Spleen (tissue), 11 donors: ENCODE data around the gene TSPAN14. TPM values are rescaled to one million over a fixed set of nuclear protein-coding genes. Genes with fewer than 3 reads are reported as not detected.

Experiments used
- DNase-seq: peaks from one replicate; pipeline ENCODE4 v3.0.0-alpha.2; 2020
- H3K27ac ChIP-seq, 8 donors: fragments of 200-600 bp; sonication (generic) in 7 of 8; 1 replicate in 4 of 8; 2 replicates in 4 of 8; pipeline versions ENCODE4 v1.5.0 to v1.8.0; 2016 to 2021; ENCODE audit warnings: inconsistent platforms in 4 of 8, mild to moderate bottlenecking in 4 of 8, moderate library complexity in 1 of 8
- H3K27me3 ChIP-seq, 7 donors: fragments of 200-600 bp; sonication (generic) in 6 of 7; replicated peaks in 1 of 7; 1 replicate in 4 of 7; 2 replicates in 3 of 7; pipeline versions ENCODE4 v1.5.0 to v1.8.0; 2016 to 2021; ENCODE audit warnings: inconsistent platforms in 3 of 7, mild to moderate bottlenecking in 1 of 7
- H3K36me3 ChIP-seq, 6 donors: fragments of 200-600 bp; sonication (generic) in 5 of 6; 1 replicate in 4 of 6; 2 replicates in 2 of 6; pipeline versions ENCODE4 v1.5.0 to v1.8.0; 2016 to 2021; ENCODE audit warnings: inconsistent platforms in 2 of 6
- H3K4me1 ChIP-seq, 6 donors: fragments of 200-600 bp; sonication (generic) in 5 of 6; 1 replicate in 3 of 6; 2 replicates in 3 of 6; pipeline versions ENCODE4 v1.5.0 to v1.8.0; 2016 to 2021; ENCODE audit warnings: inconsistent platforms in 3 of 6
- H3K4me3 ChIP-seq, 8 donors: fragments of 200-600 bp; sonication (generic) in 7 of 8; 1 replicate in 4 of 8; 2 replicates in 4 of 8; pipeline versions ENCODE4 v1.5.0 to v1.8.0; 2016 to 2021; ENCODE audit warnings: inconsistent platforms in 4 of 8, mild to moderate bottlenecking in 4 of 8, moderate library complexity in 2 of 8
- H3K9me3 ChIP-seq, 8 donors: fragments of 200-600 bp; sonication (generic) in 7 of 8; 1 replicate in 4 of 8; 2 replicates in 4 of 8; pipeline versions ENCODE4 v1.5.0 to v1.8.0; 2016 to 2021; ENCODE audit warnings: inconsistent platforms in 4 of 8
- POLR2A ChIP-seq, 3 donors: fragments of 450-650 bp; IDR thresholded peaks; one replicate each; pipeline ENCODE4 v1.5.1; 2017; ENCODE audit warnings: antibody characterized with exemption in 3 of 3, mild to moderate bottlenecking in 1 of 3
- POLR2AphosphoS5 ChIP-seq, 3 donors: sonication (generic); formaldehyde crosslinking; IDR thresholded peaks; one replicate each; pipeline ENCODE4 v1.5.1; 2017; ENCODE audit warnings: antibody characterized with exemption in 3 of 3
- WGBS, 5 donors: extraction: QIAGEN DNeasy Blood & Tissue Kit in 3 of 5; methylation state at CpG; one replicate each; pipeline versions ENCODE4 v1.1.5 to v1.1.7; 2013 to 2018; 5-methylcytosine and 5-hydroxymethylcytosine counted together
- intact Hi-C: fragments of 100-400 bp; cut with DNase I; formaldehyde crosslinking; loops from one replicate; pipeline ENCODE4 v1.15.0; 2023; ENCODE audit warnings: low total_unique reads
- polyA plus RNA-seq, 3 donors: library from polyadenylated mRNA; stranded (reverse); fragments of 200-250 nt; gene quantifications; one replicate each; pipeline ENCODE4 v1.2.1, GENCODE V29; 2013
- total RNA-seq, 7 donors: library from RNA; depleted of rRNA in 3 of 7; stranded (reverse); fragments of >200 nt in 3 of 7; fragmentation: NEBNext Ultra II Directional in 4 of 7; extraction: Animal tissue kit (Norgen Biotek cat#: 25700) in 4 of 7; gene quantifications; one replicate each; pipeline versions ENCODE4 v1.1.0 to v1.2.1, GENCODE V29; 2016 to 2021
- TF ChIP-seq, protein P1 (sequence below), 11 experiments: fragments of 200-600 bp in 7 of 11; fragments of 450-650 bp in 4 of 11; sonication (generic) in 4 of 11; IDR thresholded peaks in 8 of 11; conservative IDR thresholded peaks in 3 of 11; 1 replicate in 7 of 11; 2 replicates in 4 of 11; pipeline versions ENCODE4 v1.4.0 to v1.8.0; 2016 to 2021; ENCODE audit warnings: antibody characterized with exemption in 11 of 11, inconsistent platforms in 4 of 11, mild to moderate bottlenecking in 1 of 11
- donor health status: healthy with polysubstance abuse.
- donor health status: DM: no; HTN: no; CAD: no; lungs with moderate emphysema.
- donor health status: DM: no; HTN: no; CAD: no.
- donor health status: Bipolar disorder and iron deficiency.
- donor health status: healthy.
- donor health status: DM: no; HTN: no; CAD: no.
- donor health status: DM: yes; HTN: yes; CAD: no.

The TSPAN14 gene
- total and polyA plus RNA-seq, 10 donors = 13.3 to 172 (median 108) TPM

DNA sequence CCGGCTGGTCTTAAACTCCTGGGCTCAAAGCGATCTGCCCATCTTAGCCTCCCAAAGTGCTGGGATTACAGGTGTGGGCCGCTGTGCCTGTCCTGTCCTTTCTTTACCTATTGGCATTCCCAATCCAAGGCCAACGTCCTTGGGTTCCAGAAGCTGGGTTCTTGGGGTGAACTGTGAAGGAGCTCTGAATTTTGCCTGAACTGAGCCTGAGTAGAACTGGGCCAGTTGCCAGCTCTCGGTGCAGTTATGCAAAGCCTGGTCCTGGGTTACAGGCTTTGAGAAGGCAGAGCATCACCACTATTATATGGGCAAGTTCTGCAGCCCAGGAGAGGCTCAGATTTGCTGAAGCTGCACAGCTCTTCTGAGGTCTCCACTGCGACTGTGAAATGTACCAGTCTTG is 59.0 kb downstream of the TSPAN14 start:
- Histone ChIP-seq H3K27me3 (no peaks in the 10 kb centered on the region), H3K27ac (no peak overlapping the region), H3K4me3 (no peak overlapping the region), H3K4me1 (peaks cover 0 to 69% (median 44%) of the 10 kb centered on the region in 6 donors), H3K9me3 (no peaks in the 10 kb centered on the region), H3K36me3 (peaks cover 4 to 100% (median 87%) of the 10 kb centered on the region in 6 donors)
- WGBS, 5 donors = 95 to 99% (median 99%) methylated on average over 6 of the region's 6 CpGs
- intact Hi-C loops = no loop called here
- peak; percentile 36 for DNase-seq
- TF ChIP-seq, protein P1, sequence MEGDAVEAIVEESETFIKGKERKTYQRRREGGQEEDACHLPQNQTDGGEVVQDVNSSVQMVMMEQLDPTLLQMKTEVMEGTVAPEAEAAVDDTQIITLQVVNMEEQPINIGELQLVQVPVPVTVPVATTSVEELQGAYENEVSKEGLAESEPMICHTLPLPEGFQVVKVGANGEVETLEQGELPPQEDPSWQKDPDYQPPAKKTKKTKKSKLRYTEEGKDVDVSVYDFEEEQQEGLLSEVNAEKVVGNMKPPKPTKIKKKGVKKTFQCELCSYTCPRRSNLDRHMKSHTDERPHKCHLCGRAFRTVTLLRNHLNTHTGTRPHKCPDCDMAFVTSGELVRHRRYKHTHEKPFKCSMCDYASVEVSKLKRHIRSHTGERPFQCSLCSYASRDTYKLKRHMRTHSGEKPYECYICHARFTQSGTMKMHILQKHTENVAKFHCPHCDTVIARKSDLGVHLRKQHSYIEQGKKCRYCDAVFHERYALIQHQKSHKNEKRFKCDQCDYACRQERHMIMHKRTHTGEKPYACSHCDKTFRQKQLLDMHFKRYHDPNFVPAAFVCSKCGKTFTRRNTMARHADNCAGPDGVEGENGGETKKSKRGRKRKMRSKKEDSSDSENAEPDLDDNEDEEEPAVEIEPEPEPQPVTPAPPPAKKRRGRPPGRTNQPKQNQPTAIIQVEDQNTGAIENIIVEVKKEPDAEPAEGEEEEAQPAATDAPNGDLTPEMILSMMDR (IDR thresholded peaks at IDR 0.05 in 8 of 11, conservative IDR thresholded peaks at IDR 0.05 in 3 of 11) = no peak
- TF ChIP-seq POLR2AphosphoS5 (IDR thresholded peaks at IDR 0.05) (no peak), POLR2A (IDR thresholded peaks at IDR 0.05) (no peak)

DNA sequence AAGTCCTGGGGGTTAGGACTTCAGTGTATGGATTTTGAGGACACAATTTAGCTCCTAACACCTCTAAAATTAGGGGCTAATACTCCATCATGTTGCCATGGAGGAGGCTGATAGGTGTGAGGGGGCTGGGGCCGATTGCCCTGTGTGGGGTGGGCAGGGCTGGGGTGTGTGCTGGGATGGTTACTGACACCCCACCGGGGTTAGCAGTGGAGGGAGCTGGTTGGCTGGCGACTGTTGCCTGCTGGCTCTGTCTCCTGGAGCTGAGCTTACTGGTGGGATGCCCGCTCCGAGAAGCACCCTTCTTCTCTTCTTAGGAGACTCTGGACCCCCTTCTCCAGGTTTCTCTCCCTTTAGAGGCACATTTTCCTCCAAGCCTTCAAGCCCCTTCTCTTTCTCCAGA is 61.4 kb downstream of the TSPAN14 start:
- no peak overlapping the region for H3K4me3 ChIP-seq
- no peaks in the 10 kb centered on the region for H3K9me3 ChIP-seq
- TF ChIP-seq POLR2AphosphoS5 (IDR thresholded peaks at IDR 0.05) = peak in 1 of 3 donors; percentile 52
- TF ChIP-seq, protein P1 (IDR thresholded peaks at IDR 0.05 in 8 of 11, conservative IDR thresholded peaks at IDR 0.05 in 3 of 11) = no peak
- no peaks in the 10 kb centered on the region for H3K27me3 ChIP-seq
- intact Hi-C loops = no loop called here
- peak; percentile 65 for DNase-seq
- 92 to 96% (median 95%) methylated on average over 5 of the region's 5 CpGs for WGBS, 5 donors
- peaks cover 4 to 68% (median 36%) of the 10 kb centered on the region in 6 donors for H3K4me1 ChIP-seq
- H3K36me3 ChIP-seq = peaks cover 4 to 100% (median 88%) of the 10 kb centered on the region in 6 donors
- peak overlapping the region in 3 of 8 donors; percentile 20 to 27 (median 26) for H3K27ac ChIP-seq

DNA sequence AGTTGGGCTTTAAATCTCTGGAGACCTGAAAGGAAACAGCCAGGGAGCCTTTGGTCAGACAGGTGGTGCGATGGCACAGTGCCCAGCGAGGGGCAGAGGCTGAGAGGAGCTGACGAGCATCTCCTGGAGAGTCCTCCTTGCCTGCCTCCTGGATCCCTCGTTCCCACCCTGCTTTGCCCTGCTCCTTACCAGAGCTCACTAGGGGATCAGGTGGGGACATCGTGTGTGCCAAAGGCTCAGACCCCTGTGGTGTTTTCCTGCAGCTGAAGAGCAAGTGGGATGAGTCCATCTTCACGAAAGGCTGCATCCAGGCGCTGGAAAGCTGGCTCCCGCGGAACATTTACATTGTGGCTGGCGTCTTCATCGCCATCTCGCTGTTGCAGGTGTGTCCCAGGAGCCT is 61.8 kb downstream of the TSPAN14 start:
- TF ChIP-seq, protein P1 (IDR thresholded peaks at IDR 0.05 in 8 of 11, conservative IDR thresholded peaks at IDR 0.05 in 3 of 11) = no peak
- TF ChIP-seq POLR2A (IDR thresholded peaks at IDR 0.05) = no peak
- no peak for TF ChIP-seq POLR2AphosphoS5 (IDR thresholded peaks at IDR 0.05)
- Histone ChIP-seq H3K36me3 (peaks cover 4 to 100% (median 88%) of the 10 kb centered on the region in 6 donors), H3K4me1 (peaks cover 4 to 67% (median 32%) of the 10 kb centered on the region in 6 donors), H3K4me3 (no peak overlapping the region), H3K9me3 (no peaks in the 10 kb centered on the region), H3K27ac (peak overlapping the region in 2 of 8 donors; percentile 27 to 59), H3K27me3 (no peaks in the 10 kb centered on the region)
- intact Hi-C loops = no loop called here
- 90 to 96% (median 93%) methylated on average over 10 to 12 of the region's 12 CpGs for WGBS, 5 donors
- peak; percentile 60 for DNase-seq

DNA sequence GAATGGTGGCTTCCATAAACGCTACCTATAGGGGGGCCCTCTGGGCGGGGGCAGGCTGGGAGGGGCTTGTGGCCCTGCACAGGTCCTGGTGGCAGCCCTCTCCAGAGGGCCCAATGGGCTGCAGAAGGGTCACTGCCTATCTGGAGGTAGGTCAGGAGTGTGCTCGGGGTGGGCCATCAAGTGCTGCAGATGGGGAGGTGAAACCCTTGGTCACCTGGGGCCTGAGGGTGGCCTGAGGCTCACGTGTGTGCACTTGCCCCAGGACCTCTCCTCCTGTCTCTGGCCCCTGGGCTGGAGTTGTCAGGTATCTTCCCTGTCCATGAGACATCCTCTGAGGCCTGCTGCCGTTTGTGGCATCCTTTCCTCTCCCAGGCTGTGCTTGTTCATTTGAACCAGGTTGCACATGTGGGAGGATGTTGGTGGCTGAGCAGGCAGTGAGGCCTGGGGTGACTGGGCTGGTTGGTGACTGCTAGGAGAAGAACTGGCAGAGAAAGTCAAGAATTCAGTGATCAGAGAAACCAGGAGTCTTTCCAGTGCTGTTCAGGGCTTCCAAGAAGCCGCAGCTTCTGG is 62.5 kb downstream of the TSPAN14 start:
- TF ChIP-seq POLR2AphosphoS5 (IDR thresholded peaks at IDR 0.05) (peak in 2 of 3 donors; percentile 16 to 73), POLR2A (IDR thresholded peaks at IDR 0.05) (no peak)
- Histone ChIP-seq H3K36me3 (peaks cover 4 to 100% (median 88%) of the 10 kb centered on the region in 6 donors), H3K9me3 (no peaks in the 10 kb centered on the region), H3K4me1 (peaks cover 4 to 61% (median 29%) of the 10 kb centered on the region in 6 donors), H3K4me3 (no peak overlapping the region), H3K27me3 (no peaks in the 10 kb centered on the region), H3K27ac (peak overlapping the region in 4 of 8 donors; percentile 17 to 73 (median 52))
- intact Hi-C loops = no loop called here
- DNase-seq = peak; percentile 61
- 83 to 90% (median 85%) methylated on average over 6 of the region's 6 CpGs for WGBS, 5 donors
